Measurements from ENCODE around the gene TBC1D22A. TPM values are rescaled to one million over a fixed set of nuclear protein-coding genes. Genes with fewer than 3 reads are reported as not detected.

The TBC1D22A gene
- total RNA-seq, 1 experiment from 2014 or later, result 14.3 TPM

DNA sequence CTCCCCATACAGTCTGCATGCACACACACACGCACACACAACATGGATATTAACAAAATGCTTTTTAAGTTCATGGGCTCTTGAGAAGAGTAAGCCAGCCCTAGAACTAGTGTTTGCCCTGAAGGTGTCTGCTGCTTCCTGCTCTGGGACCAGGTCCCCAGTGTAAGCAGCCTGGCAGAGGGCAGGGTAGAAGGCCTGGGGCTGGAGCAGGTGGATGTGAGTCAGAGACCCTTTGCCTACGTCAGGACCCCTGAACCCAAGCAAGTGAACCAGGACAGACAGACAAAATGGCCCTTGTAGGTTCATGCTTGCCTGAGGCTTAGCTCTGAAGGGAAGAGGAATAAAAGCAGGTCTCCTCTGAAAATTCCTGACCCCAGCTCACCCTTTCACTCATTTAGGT, 357.9 kb downstream of the TBC1D22A start:
- no peaks in the 10 kb centered on the region for H3K9me2 ChIP-seq (replicated peaks; ENCODE audit: low read length)
- H3K4me3 ChIP-seq (ENCODE audit: low read length), result no peak overlapping the region
- intact Hi-C loops (cut with micrococcal nuclease), result no loop called here
- CTCF ChIA-PET, result no interaction called here
- no peaks in the 10 kb centered on the region for H3K27me3 ChIP-seq (ENCODE audit: low read length)
- ATAC-seq (no peak), DNase-seq (no peak)
- BruUV-seq (replicated peaks), result no TSS peak
- no peak for TF ChIP-seq EZH2 (IDR thresholded peaks at IDR 0.05; ENCODE audit: low read length, unreplicated experiment)
- TF ChIP-seq, protein P1, sequence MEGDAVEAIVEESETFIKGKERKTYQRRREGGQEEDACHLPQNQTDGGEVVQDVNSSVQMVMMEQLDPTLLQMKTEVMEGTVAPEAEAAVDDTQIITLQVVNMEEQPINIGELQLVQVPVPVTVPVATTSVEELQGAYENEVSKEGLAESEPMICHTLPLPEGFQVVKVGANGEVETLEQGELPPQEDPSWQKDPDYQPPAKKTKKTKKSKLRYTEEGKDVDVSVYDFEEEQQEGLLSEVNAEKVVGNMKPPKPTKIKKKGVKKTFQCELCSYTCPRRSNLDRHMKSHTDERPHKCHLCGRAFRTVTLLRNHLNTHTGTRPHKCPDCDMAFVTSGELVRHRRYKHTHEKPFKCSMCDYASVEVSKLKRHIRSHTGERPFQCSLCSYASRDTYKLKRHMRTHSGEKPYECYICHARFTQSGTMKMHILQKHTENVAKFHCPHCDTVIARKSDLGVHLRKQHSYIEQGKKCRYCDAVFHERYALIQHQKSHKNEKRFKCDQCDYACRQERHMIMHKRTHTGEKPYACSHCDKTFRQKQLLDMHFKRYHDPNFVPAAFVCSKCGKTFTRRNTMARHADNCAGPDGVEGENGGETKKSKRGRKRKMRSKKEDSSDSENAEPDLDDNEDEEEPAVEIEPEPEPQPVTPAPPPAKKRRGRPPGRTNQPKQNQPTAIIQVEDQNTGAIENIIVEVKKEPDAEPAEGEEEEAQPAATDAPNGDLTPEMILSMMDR (conservative IDR thresholded peaks at IDR 0.05; ENCODE audit: low read depth, low read length), result no peak
- no peak for TF ChIP-seq EZH2phosphoT487 (IDR thresholded peaks at IDR 0.05; ENCODE audit: borderline replicate concordance, low read length)
- H3K36me3 ChIP-seq (ENCODE audit: low read depth, low read length), result no peaks in the 10 kb centered on the region
- no peaks in the 10 kb centered on the region for H4K20me1 ChIP-seq (ENCODE audit: low read length)
- H3K9ac ChIP-seq (ENCODE audit: low read length), result no peak overlapping the region
- no peaks in the 10 kb centered on the region for H3K4me1 ChIP-seq (ENCODE audit: insufficient read depth, low read length)
- POLR2A ChIA-PET (ENCODE audit: unreplicated experiment), result no interaction called here
- H3K27ac ChIP-seq (ENCODE audit: low read length), result no peak overlapping the region
- no peak overlapping the region for H3K4me2 ChIP-seq (ENCODE audit: low read length)
- no peaks in the 10 kb centered on the region for H3F3A ChIP-seq (ENCODE audit: low read length, unreplicated experiment)
- H3K79me2 ChIP-seq (ENCODE audit: low read length), result no peaks in the 10 kb centered on the region
- H3K9me3 ChIP-seq (ENCODE audit: low read length), result no peaks in the 10 kb centered on the region
- no peak overlapping the region for H2AFZ ChIP-seq (ENCODE audit: low read length)

DNA sequence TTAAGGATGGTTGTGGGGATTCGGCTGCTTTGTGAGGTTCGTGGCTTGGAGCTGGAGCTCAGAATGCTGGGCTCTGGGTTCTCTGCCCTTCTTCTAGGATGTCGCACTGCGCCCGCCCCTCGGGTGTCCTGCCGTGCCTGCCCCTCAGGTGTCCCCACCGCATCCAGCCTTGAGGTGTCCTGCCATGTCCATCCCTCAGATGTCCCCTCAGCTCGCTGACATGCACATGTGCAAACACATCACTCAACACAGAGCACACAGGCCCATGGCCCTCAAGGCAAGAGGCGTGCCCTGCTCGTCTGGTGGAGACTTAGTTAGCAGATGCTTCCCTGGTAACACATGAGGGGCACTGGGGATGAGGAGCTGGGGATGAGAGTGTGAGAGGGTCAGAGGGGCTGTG, 359.3 kb downstream of the TBC1D22A start:
- H3K27ac ChIP-seq (ENCODE audit: low read length), result no peak overlapping the region
- no TSS peak for BruUV-seq (replicated peaks)
- H3K36me3 ChIP-seq (ENCODE audit: low read depth, low read length), result no peaks in the 10 kb centered on the region
- intact Hi-C loops (cut with micrococcal nuclease), result no loop called here
- no peaks in the 10 kb centered on the region for H3K9me2 ChIP-seq (replicated peaks; ENCODE audit: low read length)
- ATAC-seq (no peak), DNase-seq (no peak)
- no peaks in the 10 kb centered on the region for H3K27me3 ChIP-seq (ENCODE audit: low read length)
- no peaks in the 10 kb centered on the region for H4K20me1 ChIP-seq (ENCODE audit: low read length)
- TF ChIP-seq EZH2 (IDR thresholded peaks at IDR 0.05; ENCODE audit: low read length, unreplicated experiment), result no peak
- TF ChIP-seq, protein P1 (conservative IDR thresholded peaks at IDR 0.05; ENCODE audit: low read depth, low read length), result no peak
- TF ChIP-seq EZH2phosphoT487 (IDR thresholded peaks at IDR 0.05; ENCODE audit: borderline replicate concordance, low read length), result no peak
- no peak overlapping the region for H3K4me2 ChIP-seq (ENCODE audit: low read length)
- POLR2A ChIA-PET (ENCODE audit: unreplicated experiment), result no interaction called here
- H3K4me3 ChIP-seq (ENCODE audit: low read length), result no peak overlapping the region
- no peaks in the 10 kb centered on the region for H3K9me3 ChIP-seq (ENCODE audit: low read length)
- H3K4me1 ChIP-seq (ENCODE audit: insufficient read depth, low read length), result no peaks in the 10 kb centered on the region
- no peak overlapping the region for H3K9ac ChIP-seq (ENCODE audit: low read length)
- H3K79me2 ChIP-seq (ENCODE audit: low read length), result no peaks in the 10 kb centered on the region
- CTCF ChIA-PET, result no interaction called here
- H3F3A ChIP-seq (ENCODE audit: low read length, unreplicated experiment), result no peaks in the 10 kb centered on the region
- no peak overlapping the region for H2AFZ ChIP-seq (ENCODE audit: low read length)

DNA sequence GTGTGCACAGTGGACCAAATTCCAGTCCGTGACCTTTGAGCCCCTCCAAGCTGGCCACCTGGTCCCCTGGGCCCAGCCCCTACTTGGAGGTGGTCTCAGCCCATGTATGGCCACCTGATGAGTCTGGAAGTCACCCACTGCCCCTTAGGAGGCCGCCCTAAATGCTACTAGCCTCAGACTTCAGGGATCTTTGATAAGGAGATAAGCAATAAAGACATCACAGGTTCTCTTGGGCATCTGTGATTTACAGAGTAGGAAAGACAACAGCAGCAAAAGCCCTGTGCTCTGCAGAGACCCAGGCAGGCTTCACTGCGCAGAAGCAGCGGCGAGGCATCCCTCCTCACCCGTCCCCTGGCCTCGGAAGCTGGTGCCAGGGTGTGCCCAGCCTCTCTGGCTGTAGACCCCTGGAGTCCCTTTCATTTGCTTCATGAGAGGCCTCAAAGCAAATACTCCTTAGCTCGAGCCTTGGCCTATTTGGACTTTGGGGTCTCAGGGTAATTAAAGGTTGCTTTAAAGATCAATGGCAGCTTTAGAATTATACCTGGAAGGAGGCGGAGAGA, 360.1 kb downstream of the TBC1D22A start:
- ATAC-seq (no peak), DNase-seq (no peak)
- Histone ChIP-seq H3K36me3 (ENCODE audit: low read depth, low read length) (no peaks in the 10 kb centered on the region), H3K27ac (ENCODE audit: low read length) (no peak overlapping the region), H3K9ac (ENCODE audit: low read length) (no peak overlapping the region), H4K20me1 (ENCODE audit: low read length) (no peaks in the 10 kb centered on the region), H3F3A (ENCODE audit: low read length, unreplicated experiment) (no peaks in the 10 kb centered on the region), H2AFZ (ENCODE audit: low read length) (no peak overlapping the region), H3K4me3 (ENCODE audit: low read length) (no peak overlapping the region), H3K9me2 (replicated peaks; ENCODE audit: low read length) (no peaks in the 10 kb centered on the region), H3K4me1 (ENCODE audit: insufficient read depth, low read length) (no peaks in the 10 kb centered on the region), H3K9me3 (ENCODE audit: low read length) (no peaks in the 10 kb centered on the region), H3K4me2 (ENCODE audit: low read length) (no peak overlapping the region), H3K27me3 (ENCODE audit: low read length) (no peaks in the 10 kb centered on the region), H3K79me2 (ENCODE audit: low read length) (no peaks in the 10 kb centered on the region)
- ChIA-PET POLR2A (ENCODE audit: unreplicated experiment) (no interaction called here), CTCF (no interaction called here)
- TF ChIP-seq, protein P1 (conservative IDR thresholded peaks at IDR 0.05; ENCODE audit: low read depth, low read length), result no peak
- TF ChIP-seq EZH2phosphoT487 (IDR thresholded peaks at IDR 0.05; ENCODE audit: borderline replicate concordance, low read length), result no peak
- TF ChIP-seq EZH2 (IDR thresholded peaks at IDR 0.05; ENCODE audit: low read length, unreplicated experiment), result no peak
- intact Hi-C loops (cut with micrococcal nuclease), result no loop called here
- BruUV-seq (replicated peaks), result no TSS peak

All from PC-3 (cell line).